SK-N-SH (cell line): ENCODE results near the gene CTDSPL2. TPM values are rescaled to one million over a fixed set of nuclear protein-coding genes. Genes with fewer than 3 reads are reported as not detected.

ENCODE experiments used
- CTCF ChIA-PET: fragments of 300-600, 350-600 bp; formaldehyde crosslinking; extraction: SDS; loops from one replicate; lab custom pipeline; 2021; lab: Yijun Ruan, JAX
- POLR2A ChIA-PET: fragments of 350-600 bp; sonication (Branson Sonifier 250); formaldehyde crosslinking; extraction: SDS; loops from one replicate; lab custom pipeline; 2020; ENCODE audit warnings: antibody characterized with exemption, inconsistent platforms; lab: Yijun Ruan, JAX
- DNase-seq: peaks from one replicate; pipeline ENCODE4 v3.0.0; 2012
- H2AFZ ChIP-seq: fragments of 200-600 bp; sonication (generic); 2 replicates; pipeline ENCODE4 v1.8.1; 2016; ENCODE audit warnings: antibody characterized with exemption, mild to moderate bottlenecking, low read depth
- H3F3A ChIP-seq: fragments of 200-600 bp; sonication (generic); replicated peaks from 2 replicates; pipeline ENCODE3; 2016; ENCODE audit warnings: antibody characterized with exemption, mild to moderate bottlenecking; ENCODE audit not compliant: insufficient read depth
- H3K27ac ChIP-seq, 2 experiments: fragments of 200-500 bp in 1 of 2; fragments of 200-600 bp in 1 of 2; sonication (Bioruptor generic) in 1 of 2; sonication (generic), shearing (Covaris generic) in 1 of 2; 2 replicates each; pipeline versions ENCODE4 v1.5.1 to v1.6.1; 2014 to 2016; ENCODE audit warnings: low read depth in 2 of 2, inconsistent platforms in 1 of 2, low read length in 1 of 2, mild to moderate bottlenecking in 1 of 2, mixed read lengths in 1 of 2
- H3K27me3 ChIP-seq: fragments of 200-600 bp; sonication (generic), shearing (Covaris generic); 2 replicates; pipeline ENCODE4 v1.6.1; 2016; ENCODE audit warnings: mixed run types; ENCODE audit not compliant: insufficient read depth
- H3K36me3 ChIP-seq, 2 experiments: fragments of 200-500 bp in 1 of 2; fragments of 200-600 bp in 1 of 2; sonication (Bioruptor generic) in 1 of 2; sonication (generic) in 1 of 2; replicated peaks in 1 of 2; 2 replicates each; pipeline versions ENCODE3 to v1.5.1; 2014 to 2016; ENCODE audit warnings: low read length in 1 of 2, mild to moderate bottlenecking in 1 of 2; ENCODE audit not compliant: insufficient read depth in 2 of 2, control insufficient read depth in 1 of 2
- H3K4me1 ChIP-seq, 2 experiments: fragments of 200-500 bp in 1 of 2; fragments of 200-600 bp in 1 of 2; sonication (Bioruptor generic) in 1 of 2; sonication (generic), shearing (Covaris generic) in 1 of 2; 2 replicates each; pipeline versions ENCODE4 v1.5.1 to v1.6.1; 2014 to 2016; ENCODE audit warnings: low read depth in 1 of 2, low read length in 1 of 2, mixed run types in 1 of 2; ENCODE audit not compliant: insufficient read depth in 2 of 2, control insufficient read depth in 1 of 2
- H3K4me2 ChIP-seq: fragments of 200-600 bp; sonication (generic), shearing (Covaris generic); 2 replicates; pipeline ENCODE4 v1.6.1; 2017; ENCODE audit warnings: mixed run types
- H3K4me3 ChIP-seq, 2 experiments: fragments of 200-500 bp in 1 of 2; fragments of 200-600 bp in 1 of 2; sonication (Bioruptor generic) in 1 of 2; sonication (generic), shearing (Covaris generic) in 1 of 2; 2 replicates each; pipeline versions ENCODE4 v1.5.1 to v1.8.1; 2014 to 2016; ENCODE audit warnings: low read depth in 2 of 2, inconsistent platforms in 1 of 2, low read length in 1 of 2, mild to moderate bottlenecking in 1 of 2, mixed read lengths in 1 of 2, moderate library complexity in 1 of 2
- H3K79me2 ChIP-seq: fragments of 200-600 bp; sonication (generic); 2 replicates; pipeline ENCODE4 v1.8.1; 2017; ENCODE audit warnings: mild to moderate bottlenecking; ENCODE audit not compliant: insufficient read depth
- H3K9ac ChIP-seq: fragments of 200-600 bp; sonication (generic); 2 replicates; pipeline ENCODE4 v1.6.1; 2017; ENCODE audit warnings: mixed run types
- H3K9me2 ChIP-seq: fragments of 200-600 bp; sonication (generic); 2 replicates; pipeline ENCODE4 v1.6.1; 2017; ENCODE audit warnings: mixed run types
- H3K9me3 ChIP-seq: fragments of 200-600 bp; sonication (generic); 2 replicates; pipeline ENCODE4 v1.6.1; 2017; ENCODE audit warnings: mixed run types, mild to moderate bottlenecking, moderate library complexity
- H4K20me1 ChIP-seq: fragments of 200-600 bp; sonication (generic); 2 replicates; pipeline ENCODE4 v1.6.1; 2017; ENCODE audit warnings: mild to moderate bottlenecking, mixed run types; ENCODE audit not compliant: insufficient read depth
- CHD2 ChIP-seq: fragments of 150-350 bp; IDR thresholded peaks from 2 replicates; pipeline ENCODE4 v1.6.1; 2018; ENCODE audit warnings: low read length; ENCODE audit not compliant: partially characterized antibody
- CTCF ChIP-seq: fragments of 200-600 bp; sonication (generic); IDR thresholded peaks from 2 replicates; pipeline ENCODE4 v1.6.1; 2017; ENCODE audit warnings: antibody characterized with exemption, mild to moderate bottlenecking, moderate library complexity
- ELF1 ChIP-seq: IDR thresholded peaks from 2 replicates; pipeline ENCODE4 v1.4.0; 2012
- GATA2 ChIP-seq: sonication (generic); formaldehyde crosslinking; IDR thresholded peaks from 2 replicates; pipeline ENCODE4 v1.5.0; 2020; ENCODE audit warnings: mild to moderate bottlenecking, missing genetic modification reagents
- JUND ChIP-seq: IDR thresholded peaks from 2 replicates; pipeline ENCODE4 v1.4.0; 2012
- MAX ChIP-seq: IDR thresholded peaks from 2 replicates; pipeline ENCODE4 v1.4.0; 2012; ENCODE audit warnings: low read depth
- MEF2A ChIP-seq: IDR thresholded peaks from 2 replicates; pipeline ENCODE4 v1.4.0; 2012; ENCODE audit warnings: low read depth, borderline replicate concordance
- NFIC ChIP-seq: IDR thresholded peaks from 2 replicates; pipeline ENCODE4 v1.4.0; 2012; ENCODE audit warnings: borderline replicate concordance
- NRF1 ChIP-seq: IDR thresholded peaks from 2 replicates; pipeline ENCODE4 v1.6.1; 2012; ENCODE audit warnings: low read depth, mild to moderate bottlenecking, low read length
- PBX3 ChIP-seq: IDR thresholded peaks from 2 replicates; pipeline ENCODE4; 2012
- SMC3 ChIP-seq: IDR thresholded peaks from 2 replicates; pipeline ENCODE4 v1.6.1; 2012; ENCODE audit warnings: low read depth, low read length, improper control_type of control experiment
- TCF12 ChIP-seq: IDR thresholded peaks from 2 replicates; pipeline ENCODE4 v1.4.0; 2012
- USF1 ChIP-seq: IDR thresholded peaks from 2 replicates; pipeline ENCODE4 v1.4.0; 2012; ENCODE audit warnings: low read depth, borderline replicate concordance
- USF2 ChIP-seq: fragments of 150-350 bp; IDR thresholded peaks from 2 replicates; pipeline ENCODE4 v1.6.1; 2017; ENCODE audit warnings: antibody characterized with exemption, low read length, low read depth, borderline replicate concordance
- YY1 ChIP-seq: IDR thresholded peaks from 2 replicates; pipeline ENCODE4 v1.4.0; 2012; ENCODE audit warnings: low read depth, mild to moderate bottlenecking
- ZBTB33 ChIP-seq: IDR thresholded peaks from 2 replicates; pipeline ENCODE4 v1.4.0; 2012; ENCODE audit warnings: low read depth, borderline replicate concordance
- WGBS: methylation state at CpG from one replicate; pipeline ENCODE4 v1.1.6; 2017; ENCODE audit warnings: low lambda C conversion rate; 5-methylcytosine and 5-hydroxymethylcytosine counted together
- polyA plus RNA-seq, 3 experiments: library from polyadenylated mRNA; depleted of rRNA; stranded (reverse); fragments of >200 nt; gene quantifications; 2 replicates each; pipeline ENCODE4 v1.2.3, GENCODE V29; 2012

Gene CTDSPL2
- polyA plus RNA-seq, 1 of the 3 experiments (the other 2 are of a cell fraction): 9.0 TPM

GRCh38 chr15:44527241-44527640 lies 99.8 kb downstream of the CTDSPL2 start:
- H3K36me3 ChIP-seq: peaks cover 35 to 39% of the 10 kb centered on the region in 2 experiments
- H3K27ac ChIP-seq: no peak overlapping the region
- no peaks in the 10 kb centered on the region for H3K4me1 ChIP-seq
- 97% methylated on average over 2 of the region's 2 CpGs for WGBS
- no peaks in the 10 kb centered on the region for H3K9me2 ChIP-seq
- CTCF ChIA-PET: interaction anchor here (1.7 kb wide), 1 partner anchor 623 kb away, joined by 4 read pairs; no protein-coding TSS in a partner anchor
- H3K4me3 ChIP-seq: no peak overlapping the region
- H3K27me3 ChIP-seq: no peaks in the 10 kb centered on the region
- no peak for DNase-seq
- peaks cover 23% of the 10 kb centered on the region for H3F3A ChIP-seq
- H3K4me2 ChIP-seq: no peak overlapping the region
- H3K79me2 ChIP-seq: peaks cover 5% of the 10 kb centered on the region; the same call in 1 of the 2 replicates
- TF ChIP-seq NRF1 (no peak), ELF1 (no peak), CTCF (no peak), PBX3 (no peak), CHD2 (no peak), USF1 (no peak), MEF2A (no peak), TCF12 (no peak), MAX (no peak), JUND (no peak), SMC3 (no peak), GATA2 (no peak), YY1 (no peak), ZBTB33 (no peak), NFIC (no peak), USF2 (no peak)
- H3K9me3 ChIP-seq: no peaks in the 10 kb centered on the region
- H4K20me1 ChIP-seq: no peaks in the 10 kb centered on the region
- no peak overlapping the region for H2AFZ ChIP-seq
- H3K9ac ChIP-seq: no peak overlapping the region
- POLR2A ChIA-PET: no interaction called here
